Retina (tissue), 1 donor: ENCODE measurements around the gene RHOF.

Source experiments
- DNase-seq: peaks from one replicate; pipeline ENCODE4 v3.0.0-alpha.2; 2016

RHOF gene

DNA sequence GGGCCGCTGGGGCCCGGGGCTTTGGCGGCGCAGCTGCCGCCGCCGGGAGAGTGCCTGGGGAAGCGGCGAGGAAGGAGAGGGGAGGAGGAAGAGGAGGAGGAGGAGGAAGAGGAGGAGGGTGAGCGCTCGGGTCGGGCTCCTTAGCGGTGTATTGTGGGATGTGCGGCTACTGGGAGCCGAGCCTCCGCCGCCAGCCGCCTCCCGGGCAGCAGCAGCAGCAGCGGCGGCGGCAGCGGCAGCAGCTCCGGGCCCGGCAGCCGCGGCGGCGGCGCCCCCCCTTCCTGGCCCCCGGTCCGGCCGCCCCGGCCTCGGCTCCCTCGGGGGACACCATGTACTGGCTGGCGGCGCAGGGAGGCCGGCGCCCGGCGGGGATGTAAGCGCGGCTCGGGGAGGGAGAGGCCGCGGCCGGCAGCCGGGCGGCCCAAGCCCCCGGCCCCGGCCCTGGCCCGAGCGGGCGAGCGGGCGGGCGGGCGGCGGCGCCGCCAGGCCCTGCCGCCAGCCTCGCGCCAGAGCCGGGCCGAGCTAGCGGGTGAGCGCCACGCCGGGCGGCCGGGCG is 10.5 kb upstream of the RHOF start, which contains the start of gene SETD1B:
Gene SETD1B (plus strand): TSS at position 149 of the 556 bp plus-strand sequence. CDS start 729 bp downstream, outside the sequence.
- peak; percentile 64 for DNase-seq

DNA sequence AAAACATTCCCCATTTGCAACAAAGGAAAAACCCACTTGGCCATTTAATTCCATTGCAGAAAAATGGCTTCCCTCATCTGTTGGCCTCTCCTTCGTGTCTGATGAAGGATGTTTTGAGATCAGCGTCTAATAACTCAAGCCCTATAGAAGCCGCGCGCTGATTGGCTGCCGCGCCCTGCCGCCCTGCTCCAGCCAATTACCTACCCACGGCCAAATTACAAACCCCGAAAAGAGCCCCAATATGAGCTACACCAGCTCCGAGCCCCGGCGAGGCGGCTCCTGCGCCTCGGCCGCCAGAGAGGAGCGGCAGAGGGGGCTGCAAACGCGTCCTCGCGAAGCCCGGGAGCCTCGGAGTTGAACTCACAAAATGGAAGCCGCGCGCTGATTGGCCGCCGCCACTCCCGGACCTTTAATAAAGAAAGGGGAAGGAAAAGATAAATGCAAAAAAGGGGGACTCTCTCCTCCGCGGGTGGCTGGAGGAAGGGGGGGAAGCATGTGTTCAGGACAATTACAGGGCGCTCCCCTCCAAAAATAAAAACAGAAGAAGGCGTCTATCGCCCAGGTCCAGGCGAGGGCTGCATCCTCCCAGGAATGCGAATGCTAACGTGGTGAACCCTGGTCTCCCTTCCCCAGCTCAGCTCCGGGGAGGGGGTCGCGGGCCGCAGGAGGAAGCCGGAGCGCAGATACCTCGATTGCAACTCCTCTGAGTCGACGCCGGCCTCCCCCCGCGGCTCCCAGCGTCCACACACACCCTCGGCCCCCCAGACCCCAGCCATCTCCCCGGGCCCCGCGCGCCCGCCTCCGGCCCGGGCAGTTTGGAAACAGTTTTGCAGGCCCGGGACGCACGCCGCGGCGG is 9.6 kb upstream of the RHOF start:
- DNase-seq: peak; percentile 99

- no peak for DNase-seq
These were observed 9.0 kb upstream of the RHOF start for GRCh38 chr12:121802485-121802842.

DNA sequence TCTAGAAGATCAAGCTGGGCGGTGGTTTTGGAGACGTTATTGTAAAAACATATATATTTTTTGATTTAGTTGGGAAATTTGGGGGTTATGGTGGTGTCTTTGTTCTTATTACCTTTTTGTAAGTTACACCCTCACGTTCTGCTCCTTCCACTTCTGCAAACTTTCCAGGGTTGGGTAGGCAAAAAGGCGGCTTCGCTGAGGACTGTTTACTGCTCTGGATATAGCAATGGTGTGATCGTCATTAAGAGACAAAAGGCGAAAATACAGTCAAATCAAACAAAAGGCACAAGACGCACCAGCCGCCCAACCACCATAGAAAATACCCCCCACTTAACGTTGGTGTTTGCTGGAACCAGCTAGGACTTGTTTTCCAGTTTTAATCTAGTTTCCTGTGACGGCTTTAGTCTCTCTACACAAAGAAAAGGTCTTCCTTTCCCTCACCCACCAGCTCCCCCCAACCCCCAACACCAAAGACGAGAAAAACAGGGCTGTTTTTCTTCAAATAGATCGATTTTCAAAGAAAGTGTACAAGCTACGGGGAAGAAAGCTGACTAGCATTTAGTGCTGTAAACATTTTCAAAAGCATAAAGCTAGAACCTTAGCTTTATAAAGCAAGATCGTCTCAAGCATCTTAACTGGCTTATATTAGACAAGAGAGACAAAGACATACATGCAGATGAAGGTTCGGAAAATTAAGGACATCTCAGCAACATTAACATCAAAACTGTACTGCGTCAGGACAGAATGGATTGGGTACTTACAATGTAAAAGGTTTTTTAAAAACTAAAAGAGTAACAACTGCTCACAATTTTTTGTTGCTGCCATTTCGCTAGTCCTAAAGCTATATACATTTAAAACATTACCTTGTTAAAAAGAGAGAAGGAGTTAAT is 8.4 kb upstream of the RHOF start:
- DNase-seq: peak; percentile 76

GRCh38 chr12:121800694-121801594 is 7.5 kb upstream of the RHOF start:
- peak; percentile 88 for DNase-seq

DNA sequence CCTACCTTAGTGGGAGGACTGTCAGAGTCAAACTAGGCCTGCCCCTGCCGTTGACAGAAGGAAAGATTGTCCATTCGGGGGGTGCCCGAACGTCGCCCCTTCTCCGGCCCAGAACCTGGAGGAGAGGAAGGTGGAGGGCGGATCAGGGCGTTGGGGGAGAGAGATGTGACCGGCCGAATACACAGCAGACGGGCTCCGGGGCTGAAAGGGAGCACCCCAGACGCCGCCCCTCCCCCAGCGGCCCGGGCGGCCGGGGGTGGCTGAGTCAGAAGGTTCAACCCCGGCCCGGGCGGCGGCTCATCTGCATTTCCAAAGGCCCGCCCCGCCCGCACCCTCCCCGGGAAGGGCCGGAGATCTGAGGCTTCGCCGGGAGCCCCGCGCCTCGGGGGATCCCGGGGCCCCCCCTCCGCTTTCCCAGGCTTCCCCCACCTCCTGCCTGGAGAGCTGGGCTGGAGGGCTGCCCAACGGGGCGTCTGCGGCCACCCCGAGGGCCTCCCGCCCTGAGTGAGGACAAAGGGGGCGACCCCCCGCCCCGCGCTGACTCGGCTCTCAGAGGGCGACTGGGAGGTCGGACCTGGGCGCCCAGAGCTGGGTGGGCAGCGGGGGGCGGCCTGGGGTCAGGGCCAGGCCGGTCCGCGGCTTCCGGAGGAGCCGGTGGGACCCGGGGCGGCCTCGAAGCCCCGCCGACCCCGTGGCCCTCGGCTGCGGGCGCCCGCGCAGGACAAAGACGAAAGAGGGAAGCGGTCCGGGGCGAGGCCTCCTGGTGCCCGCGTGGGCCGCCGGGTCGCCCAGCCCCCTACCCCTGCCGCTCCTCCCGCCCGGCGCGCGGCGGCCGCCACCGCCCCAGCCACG is 6.6 kb upstream of the RHOF start:
- DNase-seq: peak; percentile 84

GRCh38 chr12:121799156-121799841 is 5.8 kb upstream of the RHOF start:
- DNase-seq: peak; percentile 77

GRCh38 chr12:121798787-121799155 is 5.3 kb upstream of the RHOF start:
- no peak for DNase-seq

DNA sequence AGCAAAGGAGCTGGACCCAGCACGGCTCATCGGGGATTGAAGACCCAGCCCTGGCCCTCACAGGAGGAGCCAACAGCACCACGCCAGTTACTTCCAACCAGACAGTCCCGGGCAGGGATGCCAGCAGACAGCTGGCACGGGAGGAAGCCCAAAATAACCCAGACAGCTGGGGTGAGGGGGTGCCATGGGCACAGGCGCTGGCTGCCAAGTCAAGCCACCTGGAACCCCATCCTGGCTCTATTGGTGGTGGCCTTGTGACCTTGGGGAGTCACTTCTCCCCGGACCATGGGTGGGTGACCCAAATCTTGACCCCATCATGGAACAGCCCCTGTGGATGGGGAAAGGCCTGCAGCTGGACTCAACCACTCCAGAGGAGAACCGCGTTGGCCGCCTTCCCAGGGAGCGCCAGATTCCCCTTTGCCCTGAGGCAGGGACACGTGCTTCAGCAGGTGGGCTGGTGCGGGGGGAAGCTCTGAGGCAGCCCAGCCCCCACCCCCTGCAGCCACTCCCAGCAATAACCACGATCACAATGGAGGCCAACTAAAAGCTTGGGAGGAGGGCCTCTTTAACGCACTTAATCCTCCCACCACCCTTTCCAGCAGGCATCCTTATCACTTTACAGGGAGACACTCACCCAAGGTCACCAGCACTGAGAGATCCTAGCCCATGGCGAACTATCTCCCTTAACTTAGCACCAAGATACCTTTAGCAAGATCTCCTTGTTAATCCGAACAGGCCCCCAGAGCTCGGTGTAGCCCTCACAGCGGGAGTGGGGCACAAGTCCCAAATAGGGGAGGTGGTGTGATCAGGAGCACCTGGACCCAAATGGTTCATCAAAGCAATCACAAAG is 4.7 kb upstream of the RHOF start:
- peak; percentile 74 for DNase-seq

GRCh38 chr12:121796855-121797751 is 3.6 kb upstream of the RHOF start:
- peak; percentile 84 for DNase-seq

- DNase-seq: peak; percentile 94
These were observed 1.8 kb upstream of the RHOF start for GRCh38 chr12:121795034-121795968.

GRCh38 chr12:121794534-121795033 is 1.1 kb upstream of the RHOF start:
- DNase-seq: no peak

- DNase-seq: peak; percentile 98
These were observed 498 bp upstream of the RHOF start for GRCh38 chr12:121793838-121794533.

GRCh38 chr12:121792607-121793439 is 665 bp downstream of the RHOF start:
- DNase-seq: peak; percentile 52

- DNase-seq: no peak
These were observed 1.6 kb downstream of the RHOF start for GRCh38 chr12:121791671-121792551.
